Measurements from ENCODE around the gene HACD2.
A peak's percentile ranks its signal among the peaks of the same experiment; 100 is the strongest.

Gene HACD2

DNA sequence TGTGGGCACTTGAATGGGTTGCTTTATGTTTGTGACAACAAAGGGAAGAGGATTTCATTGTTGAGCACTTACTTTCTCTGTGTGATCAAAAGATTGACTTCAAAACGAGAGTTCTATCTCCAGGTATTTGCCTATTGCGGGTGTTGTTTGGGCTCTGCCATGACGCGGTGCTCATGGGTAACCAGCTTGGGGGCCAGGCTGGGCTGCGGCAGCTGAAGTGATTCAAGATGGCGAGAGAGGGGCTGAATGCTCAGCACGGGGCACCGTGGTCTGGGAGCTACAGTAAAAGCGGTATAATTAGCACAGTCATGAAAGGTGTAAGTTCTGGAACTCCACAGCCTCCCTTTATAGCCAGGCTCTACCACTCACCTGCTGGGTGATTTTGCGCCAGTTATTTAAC, 105.0 kb downstream of the HACD2 start:
- no peak for DNase-seq

DNA sequence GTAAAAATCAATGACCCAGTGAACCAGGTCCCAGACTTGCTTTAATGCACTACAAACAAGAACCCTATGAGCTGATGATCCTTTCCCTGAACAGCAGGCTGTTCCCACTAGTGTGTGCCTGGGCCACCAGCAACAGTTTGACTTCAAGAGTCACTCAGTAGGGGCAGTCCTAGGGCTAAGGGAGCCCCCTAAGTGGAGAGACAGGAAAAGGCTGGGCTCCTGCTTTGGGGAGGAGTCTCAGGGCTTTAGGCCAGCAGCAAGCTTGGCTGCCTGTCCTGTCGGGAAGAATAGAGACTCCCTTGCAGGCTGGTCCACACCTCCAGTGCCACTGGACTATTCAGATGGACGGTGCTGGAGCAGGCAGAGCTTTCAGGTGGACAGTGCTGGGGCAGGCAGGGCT, 106.5 kb downstream of the HACD2 start:
- DNase-seq: peak; percentile 34

DNA sequence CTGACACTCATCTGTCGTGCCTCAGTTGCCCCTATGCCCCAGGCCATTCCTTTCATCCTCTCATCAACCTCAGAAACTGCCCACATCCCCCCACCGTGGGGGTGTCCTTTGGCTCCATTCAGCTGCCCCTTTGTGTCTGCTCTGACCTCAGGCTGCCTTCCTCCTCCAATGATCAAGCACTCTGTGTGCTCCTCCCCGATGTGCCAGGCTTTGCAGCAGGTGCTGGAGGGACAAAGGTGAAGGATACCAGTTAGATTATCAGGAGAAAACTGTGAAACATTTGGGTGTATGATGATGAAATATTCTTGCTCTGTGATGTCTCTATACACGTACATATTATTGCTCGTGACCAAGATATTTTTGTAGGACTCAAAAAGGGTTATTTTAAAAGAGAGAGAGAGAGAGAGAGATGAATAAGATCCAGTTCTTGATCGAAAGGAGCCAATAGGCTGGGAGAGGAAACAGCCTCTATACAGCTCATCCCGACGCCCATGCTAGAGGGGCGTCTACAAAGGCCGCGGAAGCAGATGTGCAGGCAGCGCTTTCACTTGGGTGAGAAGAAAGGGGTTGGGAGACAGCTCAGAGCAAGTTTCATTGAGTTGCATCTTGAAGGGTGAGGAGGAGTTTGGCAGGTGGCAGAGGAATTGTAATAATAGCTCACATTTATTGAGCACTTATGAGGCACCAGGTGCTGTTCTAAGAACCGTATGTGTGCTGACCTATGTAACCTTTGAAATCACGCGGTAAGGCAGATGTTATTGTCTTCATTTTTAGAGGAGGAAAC, 107.7 kb downstream of the HACD2 start:
- DNase-seq: peak; percentile 67

DNA sequence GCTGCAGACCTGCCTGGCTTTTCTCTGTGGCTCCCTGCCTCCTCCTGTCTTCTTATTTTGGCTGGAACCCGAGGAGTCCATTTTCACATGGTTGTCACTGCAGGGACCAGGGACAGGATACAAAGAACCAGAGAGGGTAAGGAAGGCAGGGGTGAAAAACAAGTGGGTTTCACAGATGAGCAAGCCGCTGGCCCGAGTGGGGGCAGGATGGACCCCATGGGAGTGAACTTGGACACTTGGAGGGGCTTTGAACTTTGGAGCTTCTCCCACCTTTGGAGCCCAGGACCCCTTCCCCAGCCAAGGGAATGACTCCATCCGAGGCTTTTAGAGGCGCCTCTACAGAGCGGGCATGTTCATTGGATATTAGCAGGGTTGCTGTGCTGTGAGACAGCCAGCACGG, 109.1 kb downstream of the HACD2 start:
- DNase-seq: no peak

DNA sequence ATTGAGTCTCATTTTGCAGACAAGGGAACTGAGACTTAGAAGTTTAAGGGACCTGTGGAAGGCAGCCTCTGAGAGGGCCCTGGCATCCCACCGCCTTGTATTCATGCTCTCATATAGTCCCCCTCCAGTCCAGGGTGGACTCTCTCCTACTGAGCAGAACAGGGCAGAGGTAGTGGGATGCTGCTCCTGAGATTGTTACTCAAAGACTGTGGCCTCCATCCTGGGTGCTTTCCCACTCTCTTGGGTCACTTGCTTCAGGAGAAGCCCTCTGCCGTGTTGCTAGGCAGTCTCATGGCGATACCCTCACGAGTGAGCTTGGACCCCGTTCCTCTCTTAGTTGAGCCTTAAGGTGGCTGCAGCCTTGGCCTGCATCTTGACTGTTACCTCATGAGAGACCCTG, 113.7 kb downstream of the HACD2 start:
- DNase-seq: no peak

DNA sequence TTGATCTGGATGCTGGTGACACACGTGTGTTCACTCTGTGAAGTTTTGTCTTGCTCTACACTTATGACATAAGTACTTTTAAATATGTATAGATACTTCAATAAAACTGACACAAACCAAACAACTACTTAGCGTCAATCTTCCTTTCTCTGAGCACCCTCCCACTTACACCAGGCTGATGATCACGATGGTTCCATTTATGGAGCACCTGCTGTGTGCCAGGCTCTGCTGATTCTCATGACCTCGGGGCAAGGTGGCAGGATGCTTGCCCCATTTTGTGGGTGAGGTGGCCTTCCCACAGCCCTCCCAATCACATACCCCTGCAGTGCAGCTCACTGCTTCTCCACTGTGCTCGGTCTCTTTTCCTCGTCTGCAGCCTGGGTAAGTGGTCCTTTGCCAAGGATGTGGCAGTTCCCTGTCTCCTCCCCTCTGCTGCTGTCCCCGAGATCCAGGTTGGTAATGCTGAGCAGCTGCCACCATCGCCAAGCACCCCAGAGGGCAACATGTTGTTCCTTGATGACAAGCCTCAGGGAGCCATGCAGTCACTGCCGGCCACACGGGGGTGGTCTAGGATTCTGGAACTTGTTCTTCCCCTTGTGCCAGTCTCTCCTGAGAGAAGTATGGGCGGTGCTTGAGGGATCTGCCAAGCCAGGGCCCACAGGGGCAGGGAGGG, 115.4 kb downstream of the HACD2 start:
- no peak for DNase-seq

DNA sequence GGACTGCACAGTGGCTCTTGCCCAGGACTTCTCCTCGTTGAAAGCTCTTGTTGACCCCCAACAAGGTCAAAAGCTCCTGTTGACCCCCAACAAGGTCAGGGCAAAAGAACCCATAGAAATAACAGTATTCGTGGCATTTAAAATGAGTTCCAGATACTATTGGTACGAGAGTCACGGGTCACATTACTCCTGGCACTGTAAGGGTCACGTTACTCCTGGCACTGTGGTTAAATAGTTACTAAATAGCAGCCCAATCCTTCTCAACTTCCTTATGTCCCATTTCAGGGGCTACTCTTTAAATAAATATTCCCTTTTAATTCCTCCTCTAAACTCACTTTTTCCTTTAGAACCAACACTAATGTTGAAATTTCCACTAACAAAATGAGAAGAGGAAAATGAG, 117.8 kb downstream of the HACD2 start:
- no peak for DNase-seq

DNA sequence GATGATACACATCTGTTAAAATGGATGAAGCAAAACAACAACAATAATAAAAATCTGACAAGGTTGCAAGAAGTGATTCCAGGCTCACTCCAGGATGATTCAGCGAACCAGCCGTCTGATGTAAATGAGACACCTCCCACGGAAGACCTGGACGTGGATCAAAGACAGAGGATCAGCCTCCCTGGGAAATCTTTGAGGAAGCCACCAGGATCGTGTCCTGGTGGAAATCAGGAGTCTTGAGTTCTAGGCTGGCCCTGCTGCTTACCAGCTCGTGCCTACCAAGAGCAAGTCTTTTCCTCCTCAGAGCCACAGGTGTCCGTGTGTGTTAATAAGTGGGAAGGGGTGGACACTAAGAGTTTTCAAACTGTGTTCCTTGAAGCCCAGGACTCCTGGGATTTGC, 120.6 kb downstream of the HACD2 start:
- DNase-seq: no peak

DNA sequence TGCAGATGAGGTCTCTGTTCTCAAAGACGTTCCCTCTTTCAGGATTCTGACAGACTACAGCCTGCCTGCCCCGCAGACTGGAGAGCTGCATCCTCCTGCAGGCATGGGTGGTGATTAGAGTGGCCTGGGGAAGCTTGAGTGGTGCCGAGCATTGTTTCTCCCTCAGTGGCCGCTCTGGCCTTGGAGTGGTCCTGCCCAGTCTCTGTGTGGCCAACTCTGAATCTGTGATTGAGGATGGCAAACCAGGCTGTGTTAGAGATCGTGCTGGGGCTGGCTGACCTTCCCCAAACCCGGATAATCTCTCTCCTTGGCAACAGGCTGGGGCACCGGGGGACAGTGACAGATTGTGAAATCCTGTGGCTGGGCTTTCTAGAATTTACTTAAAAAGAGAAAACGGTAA, 125.0 kb downstream of the HACD2 start:
- no peak for DNase-seq

DNA sequence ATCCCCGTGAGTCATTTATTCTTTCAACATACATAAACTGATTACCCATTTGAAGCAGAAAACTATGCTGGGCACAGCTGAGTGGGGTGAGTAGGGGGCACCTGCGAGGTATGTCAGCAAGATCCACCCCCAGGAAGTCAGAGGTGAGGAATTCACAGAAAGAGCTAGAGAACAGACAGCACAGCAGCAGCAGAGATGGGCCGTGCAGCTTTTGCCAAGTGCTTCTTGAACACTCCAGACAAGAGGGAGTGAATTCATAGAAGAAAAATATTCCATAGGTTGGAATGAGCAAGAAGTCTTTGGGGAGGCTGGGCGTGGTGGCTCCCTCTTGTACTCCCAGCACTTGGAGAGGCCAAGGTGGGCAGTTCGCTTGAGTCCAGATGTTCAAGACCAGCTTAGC, 126.6 kb downstream of the HACD2 start:
- no peak for DNase-seq

DNA sequence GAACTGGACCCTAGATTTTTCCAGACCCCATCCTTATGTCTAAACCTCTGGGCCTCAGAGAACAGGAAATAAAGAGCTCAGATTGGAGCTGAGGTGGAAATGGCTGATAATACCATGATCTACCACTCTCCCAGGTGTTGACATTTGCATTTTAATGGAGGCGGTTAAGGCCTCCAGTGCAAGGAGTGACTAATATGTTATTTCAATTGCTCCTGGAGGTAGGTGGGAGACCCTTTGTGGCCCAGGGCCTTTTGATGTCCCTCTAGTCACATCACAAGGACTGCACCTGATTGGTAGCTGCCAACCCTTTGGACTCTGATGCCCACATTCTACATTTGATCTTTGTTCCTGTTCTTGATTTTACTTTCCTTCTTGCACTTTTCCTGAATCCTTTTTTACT, 127.0 kb downstream of the HACD2 start:
- no peak for DNase-seq

DNA sequence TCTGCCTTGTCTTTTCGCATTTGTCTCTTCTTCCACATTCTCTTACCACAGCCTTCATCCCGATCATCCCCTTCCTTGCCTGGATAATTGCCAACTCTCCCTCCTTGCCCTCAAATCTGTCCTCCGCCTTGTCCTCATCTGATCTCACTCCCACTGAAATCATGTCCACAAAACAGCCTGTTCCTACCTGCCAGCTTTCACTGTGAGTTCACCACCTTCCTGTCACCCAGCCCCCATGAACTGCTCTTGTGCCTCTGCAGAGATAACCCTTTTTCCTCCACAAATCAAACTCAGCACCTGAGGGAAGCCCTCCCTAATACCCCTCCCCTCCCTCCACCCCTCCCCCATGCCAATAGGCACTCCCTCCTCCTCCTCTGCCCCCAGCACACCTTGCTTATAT, 131.2 kb downstream of the HACD2 start:
- DNase-seq: peak; percentile 76

DNA sequence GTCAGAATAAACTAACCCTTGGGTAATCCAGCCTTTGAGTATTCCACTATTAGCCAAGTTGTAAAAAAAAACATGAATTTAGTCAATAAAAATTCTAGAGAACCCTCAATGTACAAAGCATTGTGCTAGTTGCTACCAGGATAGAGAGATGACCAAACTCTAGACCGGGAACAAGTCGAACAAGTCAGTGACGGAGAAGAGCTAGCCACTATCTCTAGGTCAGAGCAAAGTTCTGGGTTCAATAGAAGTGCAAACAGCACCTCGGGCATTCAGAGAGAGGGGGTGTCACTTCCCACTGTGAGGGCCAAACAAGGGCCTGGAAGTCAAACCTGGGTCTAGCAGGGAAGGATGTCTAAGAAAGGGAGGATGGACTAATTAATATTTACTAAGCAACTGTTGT, 133.7 kb downstream of the HACD2 start:
- DNase-seq: no peak

DNA sequence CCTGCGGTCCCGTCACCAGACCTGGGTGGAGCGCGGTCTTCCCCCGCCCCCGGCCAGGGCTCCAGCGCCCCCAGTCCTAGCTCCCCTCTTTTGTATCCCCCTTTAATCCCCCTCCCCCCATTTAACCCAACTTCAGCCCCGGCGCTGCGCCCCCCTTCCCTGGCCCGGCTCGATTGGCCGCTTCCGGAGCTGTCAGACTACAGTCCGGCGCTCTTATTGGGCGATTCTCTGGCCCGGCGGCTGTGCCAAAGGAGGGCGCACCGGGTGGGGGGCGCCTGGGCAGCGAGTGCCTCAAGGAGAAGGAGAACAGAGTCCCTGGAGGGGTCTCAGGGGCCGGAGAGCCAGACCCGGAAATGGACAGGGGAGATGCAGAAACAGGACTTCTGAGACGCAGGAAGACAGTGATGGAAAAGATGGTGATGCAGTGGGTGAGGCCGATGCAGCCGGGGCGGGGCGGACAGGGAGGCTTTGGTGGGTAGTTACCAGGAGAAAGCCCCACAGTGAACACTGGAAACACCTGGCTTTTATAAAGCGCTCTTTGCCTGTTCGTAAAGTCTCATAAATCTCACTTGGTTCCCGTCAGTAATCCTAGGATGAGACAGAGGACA, 134.8 kb downstream of the HACD2 start:
- peak; percentile 73 for DNase-seq

DNA sequence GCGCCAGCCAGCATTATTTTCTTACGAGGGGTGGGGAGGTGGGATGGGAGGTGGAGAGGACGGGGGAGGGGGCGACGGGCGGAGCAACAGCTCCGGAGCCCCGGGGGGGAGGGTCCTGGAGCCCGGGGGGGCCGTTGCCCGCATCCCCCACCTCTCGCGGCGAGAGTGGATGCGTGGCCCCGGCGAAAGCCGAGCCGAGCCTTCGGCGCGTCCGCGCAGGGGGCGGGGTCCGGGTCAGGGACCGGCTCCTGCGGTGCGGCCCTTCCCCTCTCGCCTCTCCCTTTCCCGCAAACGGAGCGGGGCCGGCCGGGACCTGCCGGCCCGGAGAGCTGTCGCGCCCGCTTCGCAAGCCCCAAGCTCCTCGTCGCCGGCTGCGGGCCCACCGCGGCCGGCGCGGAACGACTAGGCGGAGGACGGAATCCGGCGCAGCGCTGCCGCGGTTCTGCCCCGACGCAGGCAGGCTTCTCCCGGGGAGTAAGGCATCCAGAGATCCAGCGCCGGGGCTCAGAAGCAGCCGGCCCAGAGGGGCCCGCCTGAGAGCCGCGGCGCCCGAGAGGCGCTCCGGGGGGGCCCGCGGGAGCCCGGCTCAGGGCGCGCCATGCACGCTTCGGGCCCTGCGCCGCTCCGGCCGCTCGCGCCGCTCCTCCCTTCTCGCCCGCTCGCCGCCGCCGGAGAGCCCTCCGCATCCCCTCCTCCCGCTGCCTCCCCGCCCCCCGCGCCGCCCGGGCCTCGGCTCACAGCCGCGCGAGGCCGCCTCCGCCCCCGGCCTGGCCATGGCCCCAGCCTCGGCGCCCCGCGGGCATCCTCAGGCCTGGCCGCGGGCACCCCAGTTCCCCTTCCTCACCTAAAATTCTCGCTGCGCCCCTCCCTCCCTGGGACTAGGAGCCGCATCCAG, 135.5 kb downstream of the HACD2 start:
- peak; percentile 80 for DNase-seq

DNA sequence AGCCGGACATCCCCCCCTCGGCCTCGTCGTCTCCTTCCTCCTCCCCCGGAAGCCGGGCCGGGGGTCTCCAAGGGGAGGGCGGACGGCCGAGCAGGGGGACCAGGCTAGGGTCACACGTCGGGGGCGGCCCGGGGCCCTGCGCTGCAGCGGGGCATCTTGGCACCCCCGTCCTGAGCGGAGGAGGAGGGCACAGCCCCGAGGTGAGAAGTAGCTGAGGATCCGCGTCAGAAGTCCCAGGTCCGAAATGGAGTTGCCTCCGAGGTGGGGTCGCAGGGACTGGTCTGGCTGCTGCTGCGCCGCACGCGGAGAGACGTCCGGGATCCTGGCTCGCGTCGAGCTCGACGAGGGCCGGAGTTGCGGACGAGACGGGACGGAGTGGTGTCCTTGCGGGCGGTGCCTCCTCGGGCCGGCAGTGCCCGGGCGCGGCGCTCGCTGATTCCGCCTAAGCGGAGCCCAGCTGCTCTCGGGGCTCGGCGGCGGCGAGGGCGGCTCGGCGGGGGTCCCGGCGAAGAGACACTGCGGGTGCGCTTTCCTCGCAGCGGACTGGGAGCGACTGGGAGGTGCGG, 136.2 kb downstream of the HACD2 start, which contains the start of gene ADCY5:
Gene ADCY5, minus strand, starts transcription at position 555 of the 566 bp plus-strand sequence. Its CDS starts 545 bp downstream, at position 10.
- peak; percentile 80 for DNase-seq

DNA sequence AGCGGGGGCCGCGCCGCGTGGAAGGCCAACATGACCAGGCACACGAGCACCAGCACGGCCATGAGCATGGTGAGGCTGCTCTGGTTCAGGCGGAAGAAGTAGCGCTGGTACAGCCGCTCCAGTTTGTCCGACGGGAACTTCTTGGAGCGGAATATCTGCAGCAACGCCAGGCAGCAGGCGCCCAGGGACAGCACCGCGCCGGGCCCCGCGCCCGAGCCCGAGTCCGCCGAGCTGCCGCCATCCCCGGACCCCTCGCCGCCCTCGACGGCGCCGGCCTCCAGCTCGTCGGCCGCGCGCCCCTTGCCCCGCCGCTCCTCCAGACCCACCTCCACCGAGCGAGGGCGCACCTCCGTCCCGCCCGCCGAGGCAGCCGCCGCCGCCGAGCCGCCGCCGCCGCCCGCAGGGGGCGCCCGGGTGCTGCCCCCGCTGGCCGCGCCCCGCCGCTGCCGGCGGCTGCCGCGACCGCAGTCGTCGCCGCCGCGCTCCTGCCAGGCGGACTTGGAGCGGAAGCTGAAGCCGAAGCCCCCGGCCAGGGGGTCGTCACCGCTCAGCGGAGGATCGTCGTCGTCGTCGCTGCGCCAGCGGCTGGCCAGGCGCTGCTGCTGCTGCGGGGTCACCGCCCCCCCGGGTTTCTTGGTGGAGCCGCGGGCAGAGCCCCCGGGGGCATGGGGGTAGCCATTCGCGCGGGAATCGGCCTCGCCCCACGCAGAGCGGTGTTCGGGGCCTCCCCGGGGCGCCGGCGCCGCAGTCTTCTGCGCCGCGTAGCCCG, 136.9 kb downstream of the HACD2 start:
- peak; percentile 68 for DNase-seq

DNA sequence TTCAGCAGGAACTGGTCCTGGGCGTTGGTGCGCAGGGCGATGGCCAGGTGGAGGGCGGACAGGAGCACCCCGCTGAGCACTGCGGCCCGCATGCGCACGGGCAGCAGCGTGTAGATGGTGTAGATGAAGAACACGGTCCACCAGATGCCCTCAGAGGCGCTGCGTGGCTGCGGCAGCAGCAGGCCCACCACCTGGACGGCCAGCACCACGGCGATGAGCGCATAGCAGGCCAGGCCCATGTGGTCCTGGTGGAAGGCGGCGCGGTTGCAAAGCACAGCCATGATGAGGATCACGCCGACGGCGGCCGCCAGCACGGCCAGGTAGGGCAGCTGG, 137.5 kb downstream of the HACD2 start:
- DNase-seq: no peak

DNA sequence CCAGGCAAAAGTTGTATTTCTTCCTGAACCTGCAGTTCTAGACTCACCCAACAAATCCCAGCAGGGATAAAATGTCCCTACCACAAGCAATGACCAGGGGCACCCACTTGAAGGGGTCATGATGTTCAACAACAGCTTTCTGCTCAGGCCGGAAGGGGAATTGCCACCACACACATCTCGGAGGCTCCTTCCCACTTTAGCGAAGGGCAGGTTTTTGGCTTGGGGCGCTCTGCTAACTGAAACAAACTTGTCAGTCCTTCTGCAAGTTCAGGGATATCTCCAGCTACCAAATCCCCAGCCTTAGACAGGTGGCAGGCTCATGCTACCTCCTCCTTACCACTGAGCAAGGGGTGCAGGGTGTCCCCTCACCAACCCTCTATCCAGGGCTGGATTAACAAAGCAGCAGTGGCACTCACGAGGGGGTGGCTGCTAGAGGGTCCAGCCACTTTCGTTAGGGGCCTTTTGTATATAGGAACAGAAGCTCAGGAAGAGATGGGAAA, 138.2 kb downstream of the HACD2 start:
- no peak for DNase-seq

DNA sequence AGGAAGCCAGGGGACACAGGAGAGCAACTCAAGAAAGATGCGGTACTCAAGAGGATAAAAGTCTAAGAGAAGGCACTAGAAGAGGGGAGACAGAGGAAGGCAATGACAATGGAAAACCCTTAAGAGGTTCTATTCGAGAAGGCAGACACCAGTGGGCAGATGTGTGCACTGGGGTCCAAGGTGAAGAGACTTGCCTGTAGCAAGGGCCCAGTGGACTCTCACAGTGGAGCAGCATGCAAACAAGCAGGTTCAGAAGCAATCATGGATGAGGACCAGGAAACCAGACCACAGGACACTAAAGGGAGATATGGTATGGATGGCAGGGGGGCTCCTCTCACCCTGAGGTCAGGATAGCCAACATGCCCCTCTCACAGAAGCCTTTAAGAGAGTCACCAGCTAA, 138.6 kb downstream of the HACD2 start:
- no peak for DNase-seq

DNA sequence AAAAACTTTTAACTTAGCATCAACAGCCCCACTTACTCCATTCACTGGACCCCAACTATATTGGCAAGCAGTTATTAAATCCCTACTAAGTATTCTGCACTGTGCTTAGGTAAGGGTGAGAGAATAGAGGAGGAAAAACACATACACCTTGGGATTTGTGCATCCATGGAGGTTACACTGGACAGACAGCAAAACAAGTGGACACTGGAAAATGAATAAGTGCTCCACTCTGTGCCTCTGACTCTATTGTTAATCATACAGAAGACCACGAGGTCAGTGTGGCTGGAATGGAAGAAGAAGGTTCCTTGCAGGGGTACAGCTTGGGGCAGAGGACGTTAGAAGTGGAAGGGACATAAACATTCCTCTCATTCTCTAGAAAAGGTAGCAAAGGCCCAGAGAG, 139.2 kb downstream of the HACD2 start:
- no peak for DNase-seq

DNA sequence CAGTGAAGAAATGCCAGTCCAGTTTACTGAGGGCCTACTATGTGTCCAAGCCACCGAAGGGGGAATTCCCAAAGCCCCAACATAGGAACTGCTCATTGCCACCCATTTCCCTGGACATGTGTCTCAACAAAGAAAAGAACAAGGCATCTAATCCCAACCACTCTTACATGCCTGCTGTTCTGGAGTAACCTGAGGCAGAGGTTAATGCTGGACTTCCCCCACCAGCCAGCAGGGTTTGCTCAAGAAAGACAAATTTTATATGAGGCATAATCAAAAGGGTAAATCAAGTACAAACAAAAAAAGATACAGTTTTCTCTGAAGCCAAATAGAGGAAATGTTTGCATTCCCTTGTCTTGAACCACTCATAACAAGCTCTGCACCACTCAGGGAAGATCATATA, 140.1 kb downstream of the HACD2 start:
- DNase-seq: no peak
